Lower lobe of right lung (tissue), 2 donors: ENCODE measurements around the gene FGD2. TPM values are rescaled to one million over a fixed set of nuclear protein-coding genes. Genes with fewer than 3 reads are reported as not detected.

ENCODE experiments used
- ATAC-seq, 2 donors: fragments of 200-7000 bp; cut with Tn5 transposase; one replicate each; pipeline ENCODE4 v1.9.1; 2020 to 2022; ENCODE audit warnings: mild to moderate bottlenecking in 2 of 2, moderate library complexity in 2 of 2
- DNase-seq: peaks from one replicate; pipeline ENCODE4 v3.0.0-alpha.2; 2020
- H3K27ac ChIP-seq: fragments of 200-600 bp; one replicate; pipeline ENCODE4 v1.8.0; 2022
- H3K27me3 ChIP-seq: fragments of 200-600 bp; one replicate; pipeline ENCODE4 v1.8.0; 2022; ENCODE audit warnings: low read depth
- H3K36me3 ChIP-seq: fragments of 200-600 bp; one replicate; pipeline ENCODE4 v1.8.0; 2022; ENCODE audit warnings: mild to moderate bottlenecking
- H3K4me1 ChIP-seq: fragments of 200-600 bp; one replicate; pipeline ENCODE4 v1.8.0; 2022
- H3K4me3 ChIP-seq: fragments of 200-600 bp; one replicate; pipeline ENCODE4 v1.8.0; 2022; ENCODE audit warnings: mild to moderate bottlenecking
- H3K9me3 ChIP-seq: fragments of 200-600 bp; one replicate; pipeline ENCODE4 v1.8.0; 2022
- intact Hi-C: fragments of 100-400 bp; cut with DNase I; formaldehyde crosslinking; loops from one replicate; pipeline ENCODE4 v1.11.0; 2022
- total RNA-seq: library from RNA; stranded (reverse); fragmentation: NEBNext Ultra II Directional; extraction: Animal tissue kit (Norgen Biotek cat#: 25700); gene quantifications from one replicate; pipeline ENCODE4 v1.2.1, GENCODE V29; 2021
- TF ChIP-seq, protein P1 (sequence below): fragments of 200-600 bp; IDR thresholded peaks from one replicate; pipeline ENCODE4 v1.8.0; 2022; ENCODE audit warnings: antibody characterized with exemption, mild to moderate bottlenecking
- donor health status: DM: no; HTN: yes; CAD: no; lungs with severe emphysema.

Gene FGD2
- total RNA-seq, 1 donor from 2014 or later = 103 TPM

DNA sequence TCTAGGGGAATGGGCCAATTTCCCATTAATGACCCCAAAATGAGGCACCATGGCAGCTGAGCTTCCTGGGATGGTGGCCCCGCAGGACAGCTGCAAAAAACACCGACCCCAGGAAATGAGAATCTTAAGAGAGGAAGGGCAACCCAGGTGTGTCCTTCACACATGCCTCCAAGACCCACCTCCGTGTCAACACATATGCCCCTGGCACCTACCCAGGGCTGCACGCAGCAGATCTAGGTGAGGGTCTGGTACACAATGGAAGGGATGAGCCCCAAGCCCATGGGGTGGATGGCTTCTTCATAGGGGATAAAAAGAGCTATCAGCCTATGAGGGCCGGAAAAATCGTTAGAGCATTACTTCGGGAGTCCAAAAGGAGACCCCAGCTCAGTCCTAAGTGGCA is 28.9 kb upstream of the FGD2 start:
- TF ChIP-seq, protein P1, sequence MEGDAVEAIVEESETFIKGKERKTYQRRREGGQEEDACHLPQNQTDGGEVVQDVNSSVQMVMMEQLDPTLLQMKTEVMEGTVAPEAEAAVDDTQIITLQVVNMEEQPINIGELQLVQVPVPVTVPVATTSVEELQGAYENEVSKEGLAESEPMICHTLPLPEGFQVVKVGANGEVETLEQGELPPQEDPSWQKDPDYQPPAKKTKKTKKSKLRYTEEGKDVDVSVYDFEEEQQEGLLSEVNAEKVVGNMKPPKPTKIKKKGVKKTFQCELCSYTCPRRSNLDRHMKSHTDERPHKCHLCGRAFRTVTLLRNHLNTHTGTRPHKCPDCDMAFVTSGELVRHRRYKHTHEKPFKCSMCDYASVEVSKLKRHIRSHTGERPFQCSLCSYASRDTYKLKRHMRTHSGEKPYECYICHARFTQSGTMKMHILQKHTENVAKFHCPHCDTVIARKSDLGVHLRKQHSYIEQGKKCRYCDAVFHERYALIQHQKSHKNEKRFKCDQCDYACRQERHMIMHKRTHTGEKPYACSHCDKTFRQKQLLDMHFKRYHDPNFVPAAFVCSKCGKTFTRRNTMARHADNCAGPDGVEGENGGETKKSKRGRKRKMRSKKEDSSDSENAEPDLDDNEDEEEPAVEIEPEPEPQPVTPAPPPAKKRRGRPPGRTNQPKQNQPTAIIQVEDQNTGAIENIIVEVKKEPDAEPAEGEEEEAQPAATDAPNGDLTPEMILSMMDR = no peak

DNA sequence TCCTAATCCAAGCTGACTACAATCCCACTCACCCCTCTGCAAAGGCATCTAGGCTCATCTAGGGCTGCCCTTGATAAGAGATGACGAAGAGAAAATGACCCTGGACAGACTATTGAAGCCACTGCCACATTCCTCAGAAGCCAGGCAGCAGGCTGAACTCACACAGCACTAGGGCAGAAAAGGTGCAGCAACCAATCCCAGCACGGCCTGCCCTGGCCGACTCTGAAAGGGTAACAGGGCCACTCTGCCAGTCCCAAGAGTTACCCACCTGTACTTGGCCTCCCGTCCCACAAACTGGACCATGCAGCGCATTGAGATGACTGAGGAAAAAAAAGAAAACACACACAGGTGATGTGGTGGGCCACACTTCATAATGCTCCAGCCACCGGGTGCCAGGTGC is 28.5 kb upstream of the FGD2 start:
- peaks cover 39% of the 10 kb centered on the region for H3K4me1 ChIP-seq
- no peak for ATAC-seq
- no peak overlapping the region for H3K27ac ChIP-seq
- TF ChIP-seq, protein P1 = no peak
- intact Hi-C loops = no loop called here
- DNase-seq = no peak
- H3K4me3 ChIP-seq = no peak overlapping the region
- H3K27me3 ChIP-seq = no peaks in the 10 kb centered on the region
- no peaks in the 10 kb centered on the region for H3K9me3 ChIP-seq
- H3K36me3 ChIP-seq = peaks cover 94% of the 10 kb centered on the region

More for the DNA sequence above, 28.9 kb upstream of the FGD2 start:
- Histone ChIP-seq H3K27me3 (no peaks in the 10 kb centered on the region), H3K4me3 (no peak overlapping the region), H3K36me3 (peaks cover 96% of the 10 kb centered on the region), H3K27ac (no peak overlapping the region), H3K4me1 (peaks cover 36% of the 10 kb centered on the region), H3K9me3 (no peaks in the 10 kb centered on the region)
- ATAC-seq (no peak), DNase-seq (no peak)
- intact Hi-C loops = no loop called here

- peaks cover 88% of the 10 kb centered on the region for H3K36me3 ChIP-seq
- ATAC-seq (peak in 1 of 2 donors; percentile 36), DNase-seq (no peak)
- intact Hi-C loops = no loop called here
- H3K4me3 ChIP-seq = no peak overlapping the region
- H3K27me3 ChIP-seq = no peaks in the 10 kb centered on the region
- H3K9me3 ChIP-seq = no peaks in the 10 kb centered on the region
- H3K4me1 ChIP-seq = peaks cover 42% of the 10 kb centered on the region
- TF ChIP-seq, protein P1 = peak; percentile 26
- H3K27ac ChIP-seq = no peak overlapping the region
These were observed 27.9 kb upstream of the FGD2 start for GRCh38 chr6:36977470-36977941.

DNA sequence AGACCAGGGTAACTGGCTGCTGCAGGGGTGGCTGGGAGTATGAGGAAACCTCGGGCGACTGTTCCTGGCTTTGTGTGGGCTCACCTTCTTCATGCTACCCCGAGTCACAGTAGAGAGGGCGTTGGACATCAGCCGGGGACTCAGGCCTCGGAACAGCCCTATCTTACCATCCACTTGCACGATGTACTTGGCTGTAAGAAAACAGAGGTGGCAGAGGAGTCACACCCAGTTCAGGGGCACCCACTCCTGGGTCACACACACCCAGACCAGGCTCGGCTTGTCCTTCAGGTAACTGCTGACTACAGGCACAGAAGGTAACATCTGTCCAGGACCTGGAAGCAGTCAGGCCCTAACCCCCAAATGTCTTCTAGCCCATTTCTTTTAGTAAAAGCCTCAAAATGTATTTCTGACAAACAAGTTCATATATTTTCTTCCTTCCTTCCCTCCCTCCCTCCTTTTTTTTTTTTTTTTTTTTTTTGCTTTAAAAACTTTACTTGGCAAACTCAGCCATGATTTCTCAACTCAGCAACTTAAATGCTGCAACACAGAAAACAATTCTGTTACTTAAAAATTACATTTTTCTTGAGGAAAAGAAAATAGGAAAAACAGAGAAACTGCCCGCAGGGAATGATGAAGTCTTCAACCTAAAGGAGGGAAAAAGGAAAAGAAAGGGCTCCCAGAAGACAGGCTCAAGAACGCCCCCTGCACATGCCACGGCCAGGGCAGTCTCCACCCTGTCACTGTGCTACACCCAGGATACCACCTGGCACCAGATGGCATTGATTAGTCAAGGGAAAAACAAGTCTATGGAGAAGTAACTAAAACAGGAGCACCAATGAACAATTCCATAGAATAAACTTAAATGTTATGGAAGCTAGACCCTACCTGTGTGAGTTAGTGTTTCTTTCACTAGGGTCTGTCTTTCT is 26.8 kb upstream of the FGD2 start:
- Histone ChIP-seq H3K9me3 (no peaks in the 10 kb centered on the region), H3K4me1 (peaks cover 54% of the 10 kb centered on the region), H3K4me3 (no peak overlapping the region), H3K27ac (no peak overlapping the region), H3K36me3 (peaks cover 76% of the 10 kb centered on the region), H3K27me3 (no peaks in the 10 kb centered on the region)
- DNase-seq = no peak
- intact Hi-C loops = no loop called here
- peak in 1 of 2 donors; percentile 9 for ATAC-seq
- TF ChIP-seq, protein P1 = no peak

DNA sequence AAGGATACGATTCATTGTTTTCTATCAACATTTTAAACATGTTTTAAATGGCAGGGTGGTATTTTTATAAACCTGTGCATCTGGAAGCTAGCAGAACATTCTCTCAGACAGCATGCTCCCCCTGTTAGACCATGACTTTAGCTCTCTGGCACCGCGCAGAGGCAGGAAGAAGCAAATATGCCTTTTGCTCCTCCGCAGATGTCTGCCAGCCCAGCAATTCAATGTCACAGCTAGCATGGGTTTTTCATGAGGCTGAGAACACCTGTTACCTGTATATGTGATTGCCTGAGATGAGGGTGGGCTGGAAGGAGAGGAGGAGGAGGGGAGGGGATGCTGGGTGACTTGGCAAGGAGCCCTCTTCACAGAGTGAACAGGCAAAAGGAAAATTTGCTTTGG is 26.1 kb upstream of the FGD2 start:
- TF ChIP-seq, protein P1 = peak; percentile 49
- peaks cover 70% of the 10 kb centered on the region for H3K36me3 ChIP-seq
- no peaks in the 10 kb centered on the region for H3K9me3 ChIP-seq
- peak in 1 of 2 donors; percentile 72 for ATAC-seq
- no peak overlapping the region for H3K27ac ChIP-seq
- H3K27me3 ChIP-seq = no peaks in the 10 kb centered on the region
- no peak overlapping the region for H3K4me3 ChIP-seq
- peaks cover 61% of the 10 kb centered on the region for H3K4me1 ChIP-seq
- intact Hi-C loops = no loop called here
- DNase-seq = no peak
